A549 (cell line): ENCODE results near the gene SLIT1.

Source experiments
- CHD2 ChIP-seq: fragments of 150-350 bp; IDR thresholded peaks from 2 replicates; pipeline ENCODE4 v1.6.1; 2014; ENCODE audit warnings: low read length; ENCODE audit not compliant: partially characterized antibody
- CTCF ChIP-seq: fragments of >200 bp; sonication (Bioruptor Twin); formaldehyde crosslinking; IDR thresholded peaks from 3 replicates; pipeline ENCODE4 v1.5.1; 2016
- EP300 ChIP-seq, 2 experiments: fragments of >200 bp; sonication (Bioruptor Twin); formaldehyde crosslinking; IDR thresholded peaks; 2 replicates in 1 of 2; 3 replicates in 1 of 2; pipeline ENCODE4 v1.6.1; 2016 to 2017
- HOXB5 ChIP-seq: fragments of 250-450 bp; sonication (Bioruptor Pico); IDR thresholded peaks from 2 replicates; pipeline ENCODE4 v1.5.0; 2020; ENCODE audit warnings: mild to moderate bottlenecking, moderate library complexity
- NR3C1 ChIP-seq: fragments of >200 bp; sonication (Bioruptor Twin); formaldehyde crosslinking; IDR thresholded peaks from 3 replicates; pipeline ENCODE4 v1.6.1; 2017
- POLR2A ChIP-seq: IDR thresholded peaks from 2 replicates; pipeline ENCODE4 v1.6.1; 2012; ENCODE audit warnings: mild to moderate bottlenecking, low read length
- RAD21 ChIP-seq, 2 experiments: fragments of >200 bp in 1 of 2; sonication (Bioruptor Twin) in 1 of 2; formaldehyde crosslinking in 1 of 2; IDR thresholded peaks in 1 of 2; conservative IDR thresholded peaks in 1 of 2; 2 replicates in 1 of 2; 3 replicates in 1 of 2; pipeline ENCODE4 v1.6.1; 2012 to 2018; ENCODE audit warnings: inconsistent platforms in 1 of 2
- RCOR1 ChIP-seq: fragments of 150-350 bp; IDR thresholded peaks from 2 replicates; pipeline ENCODE4 v1.6.1; 2014; ENCODE audit warnings: antibody characterized with exemption, low read length, low read depth
- REST ChIP-seq: fragments of 200-600 bp; sonication (generic); IDR thresholded peaks from 2 replicates; pipeline ENCODE4 v1.6.1; 2016; ENCODE audit warnings: antibody characterized with exemption, mild to moderate bottlenecking, moderate library complexity
- ZSCAN20 ChIP-seq: fragments of 250-450 bp; sonication (Bioruptor Pico); IDR thresholded peaks from 2 replicates; pipeline ENCODE4 v1.8.0; 2022; ENCODE audit warnings: mild to moderate bottlenecking, moderate library complexity

DNA sequence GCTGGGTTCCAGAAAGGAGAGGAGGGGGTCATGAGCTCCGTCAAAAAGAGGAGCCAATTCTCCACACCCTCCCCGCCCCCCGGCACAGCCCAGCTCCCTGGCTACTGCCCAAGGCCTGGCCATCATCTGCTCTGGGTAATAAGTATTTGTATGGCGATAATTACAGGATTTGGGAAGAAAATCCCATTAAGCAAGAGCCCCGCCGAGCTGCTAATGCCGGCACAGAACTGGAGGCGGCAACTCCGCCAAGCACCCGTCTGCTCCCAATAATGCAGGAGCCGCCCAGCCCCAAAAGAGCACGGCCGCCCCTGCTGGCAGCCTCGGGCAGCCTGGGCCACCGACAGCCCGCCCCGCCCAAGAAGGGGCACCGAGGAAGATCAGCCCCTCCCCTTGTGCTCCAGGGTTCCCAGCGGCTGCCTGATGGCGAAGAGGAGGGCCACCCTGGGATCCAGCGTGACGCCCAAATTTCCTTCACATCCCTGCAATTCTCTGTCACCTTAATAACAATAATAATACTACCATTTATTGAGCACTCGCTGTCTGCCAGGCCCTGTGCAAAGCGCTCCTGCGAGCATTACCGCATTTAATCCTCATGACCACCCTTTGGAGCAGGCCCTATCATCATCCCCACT lies 5.9 kb downstream of the SLIT1 start:
- TF ChIP-seq HOXB5 (CRISPR knock-in tag) (no peak), POLR2A (no peak), ZSCAN20 (no peak), REST (no peak), CTCF (no peak), EP300 (IDR thresholded peaks at IDR 0.05) (no peak), CHD2 (no peak), RCOR1 (no peak), RAD21 (conservative IDR thresholded peaks at IDR 0.05 in 1 of 2, IDR thresholded peaks at IDR 0.05 in 1 of 2) (no peak), NR3C1 (no peak)
